Lower leg skin (tissue), 4 donors: Measurements from ENCODE around the gene NIPBL. TPM values are rescaled to one million over a fixed set of nuclear protein-coding genes. Genes with fewer than 3 reads are reported as not detected.
"Not testable (repeated sequence)": the region's sequence is repeated elsewhere in the genome, so short reads cannot be mapped to it uniquely, and the experiment has no call there.

Experiments
- DNase-seq, 2 donors: peaks; one replicate each; pipeline ENCODE4 v3.0.0-alpha.2; 2019; ENCODE audit warnings: low spot score in 2 of 2
- H3K4me3 ChIP-seq: fragments of 200-600 bp; sonication (generic); 2 replicates; pipeline ENCODE4 v1.5.1; 2017; ENCODE audit warnings: mild to moderate bottlenecking, low read depth; ENCODE audit not compliant: poor library complexity, severe bottlenecking
- POLR2A ChIP-seq, 2 donors: fragments of 450-650 bp; IDR thresholded peaks; one replicate each; pipeline ENCODE4 v1.6.1; 2016 to 2017; ENCODE audit warnings: antibody characterized with exemption in 2 of 2, mild to moderate bottlenecking in 1 of 2, moderate library complexity in 1 of 2
- WGBS, 2 donors: methylation state at CpG; one replicate each; pipeline ENCODE4 v1.1.5; 2018; 5-methylcytosine and 5-hydroxymethylcytosine counted together
- intact Hi-C: fragments of 100-400 bp; cut with DNase I; formaldehyde crosslinking; loops from one replicate; pipeline ENCODE4 v1.15.0; 2023; ENCODE audit warnings: low total_unique reads
- total RNA-seq, 4 donors: library from RNA; depleted of rRNA; stranded (reverse); fragments of >200 nt; gene quantifications; one replicate each; pipeline ENCODE4 v1.1.0, GENCODE V29; 2016
- TF ChIP-seq, protein P1 (sequence below), 3 donors: fragments of 450-650 bp; IDR thresholded peaks; one replicate each; pipeline ENCODE4 v1.5.1; 2016; ENCODE audit warnings: antibody characterized with exemption in 3 of 3, mild to moderate bottlenecking in 3 of 3, moderate library complexity in 2 of 3

The NIPBL gene
- total RNA-seq, 4 donors from 2014 or later: 39.0 to 56.9 (median 49.4) TPM

DNA sequence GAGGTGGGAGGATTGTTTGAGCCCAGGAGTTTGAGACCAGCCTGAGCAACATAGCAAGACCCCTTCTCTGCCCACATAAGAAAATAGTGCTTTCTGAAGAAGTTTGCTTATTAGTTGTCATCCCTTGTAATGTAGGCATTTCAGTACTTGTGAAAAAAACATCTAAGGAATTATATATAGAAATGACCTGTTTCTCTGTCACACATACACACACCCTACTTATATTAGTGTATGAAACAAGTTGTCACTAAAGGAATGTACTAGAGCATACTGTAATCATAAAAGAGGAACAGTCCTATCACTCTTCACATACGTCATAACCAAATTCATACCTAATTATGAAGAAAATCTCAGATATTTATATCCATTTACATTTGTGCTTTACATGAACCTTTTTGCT, 122.0 kb downstream of the NIPBL start:
- H3K4me3 ChIP-seq: no peak overlapping the region
- WGBS, 2 donors: 98 to 100% methylated on average over 1 of the region's 1 CpG
- TF ChIP-seq POLR2A (IDR thresholded peaks at IDR 0.05): no peak
- TF ChIP-seq, protein P1, sequence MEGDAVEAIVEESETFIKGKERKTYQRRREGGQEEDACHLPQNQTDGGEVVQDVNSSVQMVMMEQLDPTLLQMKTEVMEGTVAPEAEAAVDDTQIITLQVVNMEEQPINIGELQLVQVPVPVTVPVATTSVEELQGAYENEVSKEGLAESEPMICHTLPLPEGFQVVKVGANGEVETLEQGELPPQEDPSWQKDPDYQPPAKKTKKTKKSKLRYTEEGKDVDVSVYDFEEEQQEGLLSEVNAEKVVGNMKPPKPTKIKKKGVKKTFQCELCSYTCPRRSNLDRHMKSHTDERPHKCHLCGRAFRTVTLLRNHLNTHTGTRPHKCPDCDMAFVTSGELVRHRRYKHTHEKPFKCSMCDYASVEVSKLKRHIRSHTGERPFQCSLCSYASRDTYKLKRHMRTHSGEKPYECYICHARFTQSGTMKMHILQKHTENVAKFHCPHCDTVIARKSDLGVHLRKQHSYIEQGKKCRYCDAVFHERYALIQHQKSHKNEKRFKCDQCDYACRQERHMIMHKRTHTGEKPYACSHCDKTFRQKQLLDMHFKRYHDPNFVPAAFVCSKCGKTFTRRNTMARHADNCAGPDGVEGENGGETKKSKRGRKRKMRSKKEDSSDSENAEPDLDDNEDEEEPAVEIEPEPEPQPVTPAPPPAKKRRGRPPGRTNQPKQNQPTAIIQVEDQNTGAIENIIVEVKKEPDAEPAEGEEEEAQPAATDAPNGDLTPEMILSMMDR (IDR thresholded peaks at IDR 0.05): no peak
- intact Hi-C loops: no loop called here
- DNase-seq: no peak

DNA sequence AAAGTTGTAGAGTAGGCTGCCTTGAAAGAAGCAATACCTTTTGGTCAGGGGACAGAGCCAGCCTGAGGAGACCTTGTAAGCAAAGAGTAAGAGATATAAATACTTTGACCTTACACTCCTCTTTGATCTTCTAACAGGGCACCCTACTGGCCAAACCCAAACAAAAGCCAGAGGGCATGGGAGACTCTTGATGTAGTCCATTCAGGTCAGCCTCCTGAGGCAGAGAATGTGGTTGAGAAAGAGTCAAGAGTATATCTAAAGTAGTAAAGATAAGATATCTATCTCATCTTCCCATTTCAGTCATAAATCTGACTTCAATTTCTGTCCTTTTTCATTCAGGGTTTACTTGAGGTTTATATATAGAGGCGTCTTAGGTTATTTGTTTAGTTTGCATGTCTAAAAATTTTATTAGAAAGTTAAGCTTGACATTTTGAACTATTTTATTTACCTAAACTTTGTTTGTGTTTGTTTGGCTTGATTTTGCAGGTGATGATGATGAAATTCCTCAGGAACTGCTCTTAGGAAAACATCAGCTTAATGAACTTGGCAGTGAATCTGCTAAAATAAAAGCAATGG, 125.7 kb downstream of the NIPBL start:
- no peak overlapping the region for H3K4me3 ChIP-seq
- 88 to 89% methylated on average over 1 of the region's 1 CpG for WGBS, 2 donors
- intact Hi-C loops: loop anchor here (10.0 kb wide), 1 partner anchor 267 kb away; no protein-coding TSS in a partner anchor
- TF ChIP-seq POLR2A (IDR thresholded peaks at IDR 0.05): no peak
- TF ChIP-seq, protein P1 (IDR thresholded peaks at IDR 0.05): no peak
- no peak for DNase-seq

DNA sequence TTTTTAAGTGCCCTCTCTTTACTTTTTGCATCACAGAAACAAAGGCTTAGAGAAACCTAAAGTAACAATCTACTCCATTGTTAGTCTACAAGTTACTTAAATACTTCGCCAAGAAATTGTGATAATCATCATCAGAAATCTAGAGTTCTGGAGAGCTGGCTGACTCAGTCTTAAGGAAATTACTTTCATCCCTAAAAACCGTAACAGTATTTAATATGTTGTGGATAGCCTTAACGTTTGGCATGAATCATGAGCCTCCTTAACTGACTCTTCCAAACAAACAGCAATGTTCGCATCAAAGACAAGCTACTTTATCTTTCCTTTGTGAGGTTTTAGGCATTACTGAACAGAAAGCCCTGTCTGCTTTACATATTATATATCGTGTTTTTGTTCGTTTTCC, 128.7 kb downstream of the NIPBL start:
- DNase-seq: no peak
- no peak overlapping the region for H3K4me3 ChIP-seq
- TF ChIP-seq POLR2A (IDR thresholded peaks at IDR 0.05): no peak
- TF ChIP-seq, protein P1 (IDR thresholded peaks at IDR 0.05): no peak
- WGBS, 2 donors: 60 to 61% methylated on average over 6 of the region's 6 CpGs
- intact Hi-C loops: loop anchor here (10.0 kb wide), 1 partner anchor 270 kb away; no protein-coding TSS in a partner anchor

DNA sequence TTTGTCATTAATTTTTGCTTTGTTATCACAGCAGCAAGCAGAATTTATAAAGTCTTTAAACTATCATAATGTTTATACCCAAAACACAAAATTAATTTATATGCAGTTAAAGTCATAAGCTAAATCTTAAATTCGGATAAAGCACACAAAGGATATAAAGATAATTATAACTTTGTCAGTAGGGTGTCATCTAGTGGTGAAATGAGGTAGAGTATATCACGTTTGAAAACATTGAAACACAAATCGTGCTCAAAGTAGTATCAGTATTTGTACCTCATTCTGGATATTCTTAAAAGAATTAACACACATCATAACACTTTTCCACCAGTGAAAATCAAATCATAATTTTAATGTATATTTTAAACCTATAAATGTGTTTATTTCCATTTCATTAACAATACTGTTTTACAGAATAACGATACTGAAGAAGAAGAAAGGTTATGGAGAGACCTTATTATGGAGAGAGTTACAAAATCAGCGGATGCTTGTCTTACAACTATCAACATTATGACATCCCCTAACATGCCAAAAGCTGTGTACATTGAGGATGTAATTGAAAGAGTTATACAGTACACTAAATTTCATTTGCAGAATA, 129.5 kb downstream of the NIPBL start:
- no peak overlapping the region for H3K4me3 ChIP-seq
- intact Hi-C loops: loop anchor here (10.0 kb wide), 1 partner anchor 271 kb away; no protein-coding TSS in a partner anchor
- DNase-seq: no peak
- TF ChIP-seq, protein P1 (IDR thresholded peaks at IDR 0.05): no peak
- 46 to 48% methylated on average over 5 of the region's 5 CpGs for WGBS, 2 donors

DNA sequence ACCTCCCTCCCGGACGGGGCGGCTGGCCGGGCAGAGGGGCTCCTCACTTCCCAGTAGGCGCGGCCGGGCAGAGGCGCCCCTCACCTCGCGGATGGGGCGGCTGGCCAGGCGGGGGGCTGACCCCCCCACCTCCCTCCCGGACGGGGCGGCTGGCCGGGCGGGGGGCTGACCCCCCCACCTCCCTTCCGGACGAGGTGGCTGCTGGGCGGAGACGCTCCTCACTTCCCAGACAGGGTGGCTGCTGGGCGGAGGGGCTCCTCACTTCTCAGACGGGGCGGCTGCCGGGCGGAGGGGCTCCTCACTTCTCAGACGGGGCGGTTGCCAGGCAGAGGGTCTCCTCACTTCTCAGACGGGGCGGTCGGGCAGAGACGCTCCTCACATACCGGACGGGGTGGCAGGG, 136.6 kb downstream of the NIPBL start:
- intact Hi-C loops, DNase-seq, H3K4me3 ChIP-seq: not testable (repeated sequence)
- WGBS, 2 donors: 93 to 100% methylated on average over 3 to 17 of the region's 34 CpGs

DNA sequence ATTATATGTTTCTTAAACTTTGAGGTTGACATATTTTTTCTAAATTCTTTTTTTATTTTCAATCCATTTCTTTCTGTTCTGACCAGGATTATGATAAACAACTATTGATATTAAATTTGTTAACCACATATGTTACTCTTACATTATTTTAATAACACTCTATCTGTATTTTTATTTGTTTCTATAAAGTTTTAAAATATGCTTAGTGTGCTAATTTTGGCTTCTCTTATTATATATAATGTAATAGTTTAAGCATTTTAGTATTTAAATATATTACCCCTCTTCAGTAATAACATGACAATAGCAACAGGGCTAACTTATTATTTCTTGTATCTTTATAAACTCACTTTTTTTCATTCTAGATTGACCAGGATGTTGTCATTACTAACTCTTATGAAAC, 137.8 kb downstream of the NIPBL start:
- TF ChIP-seq POLR2A (IDR thresholded peaks at IDR 0.05): no peak
- TF ChIP-seq, protein P1 (IDR thresholded peaks at IDR 0.05): no peak
- H3K4me3 ChIP-seq: no peak overlapping the region
- intact Hi-C loops: no loop called here
- no peak for DNase-seq
